Fibroblast of skin of abdomen (primary cell): Measurements from ENCODE around the gene PCDHGC3.

Experiments
- DNase-seq: peaks from one replicate; pipeline ENCODE4 v3.0.0-alpha.2; 2013

PCDHGC3 gene

DNA sequence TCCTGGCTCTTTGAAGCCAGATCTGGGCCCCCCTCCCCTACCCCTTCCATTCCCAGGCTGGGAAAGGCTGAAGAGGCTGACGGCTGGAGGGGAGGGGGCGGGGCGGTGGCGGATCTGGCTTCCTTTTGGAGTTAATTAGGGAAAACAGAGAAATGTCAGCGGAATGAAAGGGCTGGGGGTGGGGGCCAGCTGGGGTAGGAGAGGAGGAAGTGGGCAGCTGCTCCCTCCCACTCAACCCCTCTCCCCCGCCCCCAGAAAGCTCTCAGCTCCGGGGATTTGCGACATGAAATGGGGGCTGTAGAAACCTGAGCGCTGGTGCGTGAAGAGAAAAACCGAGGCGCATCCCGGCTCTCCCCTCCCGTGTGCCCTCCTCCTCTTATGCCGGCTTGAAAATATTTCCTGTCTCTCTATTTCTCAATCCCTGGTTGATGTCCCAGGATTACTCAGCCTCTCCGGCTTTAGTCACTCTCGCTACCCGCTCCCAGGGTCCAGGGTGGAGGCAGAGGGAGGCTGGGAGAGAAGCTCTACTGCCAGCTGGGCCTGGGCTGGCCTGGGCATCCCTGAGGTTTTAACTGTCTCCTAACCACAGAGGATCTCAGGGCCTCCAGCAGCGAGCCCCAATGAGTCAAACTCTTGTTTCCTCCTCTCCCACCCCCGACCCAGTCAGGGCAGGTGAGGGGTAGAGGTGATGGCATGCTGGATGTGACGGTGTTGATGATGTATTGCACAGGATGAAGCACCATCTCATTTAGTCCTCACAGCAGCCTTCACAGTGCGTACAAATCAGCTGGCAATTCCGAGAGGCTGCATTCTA is 33.2 kb downstream of the PCDHGC3 start:
- DNase-seq, result peak; percentile 99

- DNase-seq, result no peak
These were observed 34.4 kb downstream of the PCDHGC3 start for GRCh38 chr5:141510160-141510559.

GRCh38 chr5:141510850-141511601 is 35.3 kb downstream of the PCDHGC3 start:
- DNase-seq, result no peak

GRCh38 chr5:141511771-141512325 is 36.1 kb downstream of the PCDHGC3 start:
- DNase-seq, result no peak

DNA sequence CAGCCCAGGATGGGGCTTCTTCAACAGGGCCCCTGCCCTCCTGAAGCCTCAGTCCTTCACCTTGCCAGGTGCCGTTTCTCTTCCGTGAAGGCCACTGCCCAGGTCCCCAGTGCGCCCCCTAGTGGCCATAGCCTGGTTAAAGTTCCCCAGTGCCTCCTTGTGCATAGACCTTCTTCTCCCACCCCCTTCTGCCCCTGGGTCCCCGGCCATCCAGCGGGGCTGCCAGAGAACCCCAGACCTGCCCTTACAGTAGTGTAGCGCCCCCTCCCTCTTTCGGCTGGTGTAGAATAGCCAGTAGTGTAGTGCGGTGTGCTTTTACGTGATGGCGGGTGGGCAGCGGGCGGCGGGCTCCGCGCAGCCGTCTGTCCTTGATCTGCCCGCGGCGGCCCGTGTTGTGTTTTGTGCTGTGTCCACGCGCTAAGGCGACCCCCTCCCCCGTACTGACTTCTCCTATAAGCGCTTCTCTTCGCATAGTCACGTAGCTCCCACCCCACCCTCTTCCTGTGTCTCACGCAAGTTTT is 36.7 kb downstream of the PCDHGC3 start:
- peak; percentile 67 for DNase-seq

DNA sequence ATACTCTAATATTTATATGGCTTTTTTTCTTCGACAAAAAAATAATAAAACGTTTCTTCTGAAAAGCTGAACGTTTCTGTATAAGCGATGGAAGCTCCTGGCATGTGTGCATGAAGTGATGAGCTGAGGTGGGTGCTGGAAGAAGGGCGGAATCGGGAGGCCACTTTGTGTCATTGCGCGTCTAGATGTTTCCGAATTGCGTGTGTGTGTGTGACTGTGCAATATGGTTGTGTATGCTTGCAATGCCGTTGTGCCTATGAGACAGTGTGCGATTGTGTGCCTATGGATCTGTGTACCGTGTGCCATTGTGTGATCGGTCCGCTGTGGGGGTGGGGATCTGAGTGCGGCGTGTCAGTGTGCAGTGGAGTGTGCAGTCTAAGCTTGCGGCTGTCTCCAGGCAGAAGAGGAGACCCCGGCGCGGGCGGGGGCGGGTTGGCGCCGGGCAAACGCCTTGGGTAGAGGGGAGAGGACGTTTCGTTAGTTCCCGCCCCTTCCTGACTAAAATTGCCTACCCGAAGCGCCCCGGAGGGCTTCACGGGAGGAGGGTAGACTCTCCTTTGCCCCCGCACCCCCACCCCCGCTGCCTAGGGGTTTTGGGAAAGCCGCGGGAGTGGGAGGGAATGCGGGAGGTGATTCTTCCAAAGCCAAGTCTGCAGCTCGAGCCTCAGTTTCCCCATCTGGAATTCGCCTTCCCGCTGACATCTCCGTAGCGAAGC is 37.3 kb downstream of the PCDHGC3 start:
- DNase-seq, result peak; percentile 47

- DNase-seq, result peak; percentile 89
These were observed 38.0 kb downstream of the PCDHGC3 start for GRCh38 chr5:141513627-141514329.

DNA sequence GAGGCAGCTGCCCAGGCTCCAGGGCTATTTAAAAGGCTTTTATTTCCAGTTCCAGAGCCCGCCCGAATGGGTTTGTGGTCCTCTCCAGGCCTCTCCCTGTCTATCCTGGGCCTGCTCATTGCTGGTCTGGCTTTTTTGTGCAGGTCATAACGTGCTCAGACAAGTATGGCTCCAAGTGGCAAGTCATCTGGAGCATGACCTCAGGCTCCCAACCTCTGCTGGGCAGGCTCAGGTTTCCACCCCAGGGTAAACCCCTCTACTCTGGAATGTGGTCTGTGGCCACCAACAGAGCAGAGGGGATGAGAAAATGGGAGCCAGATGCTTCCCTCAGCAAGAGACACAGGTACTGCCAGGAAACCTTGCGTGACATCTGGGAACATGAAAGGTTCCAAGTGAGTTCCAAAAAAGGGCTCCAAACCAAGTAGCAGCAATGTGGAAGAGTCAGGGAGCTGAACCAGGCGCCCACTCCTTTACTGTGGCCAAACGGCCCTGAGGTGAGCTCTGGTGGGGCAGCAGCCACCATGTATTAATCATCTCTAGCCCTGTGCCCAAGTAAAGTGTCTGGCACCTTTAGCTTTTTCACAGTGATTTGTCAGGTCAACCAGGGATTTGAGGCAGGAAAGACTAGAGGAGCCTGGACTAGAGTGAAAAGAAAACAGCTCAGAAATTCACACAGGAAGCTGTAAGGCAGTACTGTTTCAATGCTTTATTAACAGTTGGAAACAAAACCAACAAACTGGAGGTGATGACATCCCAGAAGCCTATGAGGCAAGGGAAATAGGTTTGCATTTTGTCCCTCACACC is 38.8 kb downstream of the PCDHGC3 start:
- DNase-seq, result peak; percentile 70

DNA sequence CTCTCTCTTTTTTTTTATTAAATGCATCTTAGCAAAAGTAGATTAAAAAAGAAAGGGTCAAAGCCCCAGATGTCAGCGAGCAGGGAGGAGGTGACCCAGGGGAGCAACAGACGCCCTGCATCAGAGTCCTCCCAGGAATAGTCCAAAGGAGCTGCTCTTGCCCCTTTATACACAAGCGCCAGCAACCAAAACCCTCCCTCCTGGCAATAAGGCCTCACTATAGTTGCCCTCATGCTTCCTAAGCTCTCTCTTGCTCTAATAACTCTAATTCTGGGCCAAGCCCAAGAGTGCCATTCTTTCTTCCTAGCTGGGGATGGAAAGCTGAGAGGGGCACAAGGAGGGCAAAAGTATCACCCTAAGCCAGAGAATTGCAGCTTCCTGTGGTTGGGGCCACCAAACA is 39.4 kb downstream of the PCDHGC3 start:
- no peak for DNase-seq

DNA sequence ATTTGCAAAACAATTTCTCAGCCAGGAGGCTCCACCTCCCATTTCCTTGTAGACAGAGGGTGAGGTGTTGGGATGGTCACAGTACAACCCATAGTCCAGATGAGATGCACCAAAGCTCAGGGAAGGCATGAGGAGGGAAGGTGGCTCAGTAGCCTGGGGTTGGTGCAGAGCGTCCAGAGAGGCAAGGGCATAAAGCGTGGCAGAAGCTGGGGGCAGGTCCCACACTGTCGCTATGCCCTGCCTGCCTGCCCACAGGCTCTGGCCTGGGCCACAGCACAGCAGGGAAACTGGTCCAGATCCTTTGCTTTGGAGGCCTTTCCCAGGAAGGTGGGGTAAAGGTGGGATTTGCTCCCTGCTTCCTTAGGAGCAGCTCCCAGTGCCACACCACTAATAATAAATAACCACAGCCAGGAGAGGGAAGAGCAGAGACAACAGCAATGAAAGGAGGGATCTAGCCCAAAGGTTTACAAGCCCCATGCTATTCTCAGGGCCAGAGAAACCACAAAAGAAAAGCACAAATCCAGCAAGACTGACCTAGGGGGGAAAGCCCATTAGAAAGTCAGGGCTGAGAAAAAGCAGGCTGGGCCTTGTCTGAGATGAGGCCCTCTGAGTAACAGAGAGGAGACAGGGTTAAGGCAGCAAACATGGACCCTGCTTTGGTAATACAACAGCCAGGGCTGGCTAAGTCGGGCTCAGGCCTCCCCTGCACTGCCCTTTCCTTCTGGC is 40.3 kb downstream of the PCDHGC3 start:
- no peak for DNase-seq

GRCh38 chr5:141516672-141517025 is 40.9 kb downstream of the PCDHGC3 start:
- DNase-seq, result no peak

GRCh38 chr5:141517312-141517711 is 41.5 kb downstream of the PCDHGC3 start:
- no peak for DNase-seq

DNA sequence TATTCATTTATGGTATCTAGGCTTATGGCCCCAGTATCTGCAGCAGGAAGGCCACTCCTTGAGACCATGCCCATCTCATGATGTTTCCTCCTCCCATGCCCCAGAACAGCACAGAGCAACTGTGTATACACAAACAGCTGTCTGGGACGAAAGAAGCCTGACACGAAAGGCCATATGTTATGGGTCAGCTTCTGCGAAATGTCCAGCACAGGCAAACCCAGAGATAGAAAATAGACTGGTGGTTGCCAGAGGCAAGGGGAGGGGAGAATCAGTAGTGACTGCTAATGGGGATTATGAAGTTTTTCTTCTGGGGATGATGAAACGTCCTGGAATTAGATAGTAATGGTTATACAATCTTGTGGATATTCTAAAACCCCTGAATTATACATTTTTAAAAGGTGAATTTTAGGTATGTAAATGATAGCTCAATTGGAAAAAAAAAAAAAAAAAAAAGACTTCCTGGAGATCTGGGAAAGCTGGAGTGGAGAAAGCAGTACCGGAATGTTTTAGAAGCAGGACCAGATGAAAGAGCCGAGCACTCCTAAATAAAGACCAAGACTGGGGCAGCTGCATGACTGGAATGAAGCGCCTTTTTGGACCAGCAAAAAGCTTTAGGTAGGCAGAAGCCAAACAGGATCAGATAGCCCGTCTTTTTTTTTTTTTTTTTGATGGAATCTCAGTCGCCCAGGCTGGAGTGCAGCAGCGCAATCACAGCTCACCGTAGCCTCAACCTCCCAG is 42.3 kb downstream of the PCDHGC3 start:
- DNase-seq, result peak; percentile 84

DNA sequence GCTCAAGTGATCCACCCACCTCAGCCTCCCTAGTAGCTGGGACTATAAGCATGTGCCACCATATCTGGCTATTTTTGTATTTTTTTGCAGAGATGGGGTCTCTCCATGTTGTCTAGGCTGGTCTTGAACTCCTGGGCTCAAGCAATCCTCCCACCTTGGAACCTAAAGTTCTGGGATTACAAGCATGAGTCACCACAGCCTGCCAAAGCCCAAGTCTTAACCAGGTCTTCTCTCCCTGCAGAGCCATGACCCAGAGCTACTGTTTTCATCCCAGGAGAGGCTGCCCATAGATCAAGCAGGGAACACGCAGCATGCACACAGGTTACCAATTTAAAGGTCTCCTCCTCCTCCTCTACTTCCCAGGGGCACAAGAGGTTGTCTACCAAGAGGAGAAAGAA is 42.9 kb downstream of the PCDHGC3 start:
- DNase-seq, result no peak

GRCh38 chr5:141519605-141520565 is 44.1 kb downstream of the PCDHGC3 start:
- no peak for DNase-seq

DNA sequence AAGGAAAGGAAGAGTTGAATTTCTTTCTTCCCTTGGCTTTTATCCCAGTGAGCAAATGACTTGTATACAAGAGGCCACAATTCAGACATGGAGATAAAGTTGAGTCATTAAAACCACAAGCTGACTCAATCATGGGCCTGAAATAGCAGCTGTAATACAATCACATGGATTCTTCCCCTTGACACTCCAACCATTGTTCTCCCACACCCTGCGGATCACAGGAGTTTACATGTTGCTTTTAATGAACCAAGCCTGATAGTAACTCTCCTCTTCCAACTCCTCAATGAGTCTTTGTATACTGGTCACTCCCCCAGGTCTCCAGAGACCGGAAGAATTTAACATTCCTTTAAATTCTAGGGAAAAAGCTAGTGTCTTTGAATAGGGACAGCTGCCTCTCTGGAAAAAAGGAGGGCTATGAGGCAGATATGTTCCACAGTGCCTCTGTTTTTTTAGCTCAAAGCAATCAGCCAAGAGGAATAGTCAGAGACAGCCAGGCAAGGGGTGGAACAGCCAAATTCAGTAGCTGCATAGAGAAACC is 45.5 kb downstream of the PCDHGC3 start:
- DNase-seq, result peak; percentile 99

DNA sequence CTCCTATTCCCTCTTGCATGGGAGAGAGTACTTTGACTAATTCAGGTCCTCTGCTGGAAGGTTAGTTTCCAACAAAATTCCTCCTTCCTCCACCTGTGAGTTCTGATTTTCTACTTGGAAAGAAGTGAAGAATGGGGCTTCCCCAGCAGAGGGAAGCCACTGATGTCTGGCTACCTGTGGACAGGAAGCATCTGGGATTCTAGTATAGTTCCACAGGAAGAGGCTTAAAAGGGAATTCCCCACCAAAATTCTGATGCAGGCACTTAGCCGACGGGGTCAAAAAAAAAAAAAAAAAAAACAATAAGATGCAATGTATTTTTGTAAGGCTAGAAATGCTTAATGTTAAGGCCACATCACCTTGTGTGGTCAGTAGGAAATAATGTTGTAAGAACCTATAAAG is 46.5 kb downstream of the PCDHGC3 start:
- DNase-seq, result no peak

- no peak for DNase-seq
These were observed 48.2 kb downstream of the PCDHGC3 start for GRCh38 chr5:141523991-141524390.
